Retinal pigment epithelial cell (primary cell): ENCODE data around the gene BGLAP.

Experiments used
- DNase-seq: peaks from one replicate; pipeline ENCODE4 v3.0.0-alpha.2; 2010; ENCODE audit warnings: low read depth
- H3K4me3 ChIP-seq: 2 replicates; pipeline ENCODE4 v1.5.1; 2011; ENCODE audit warnings: mild to moderate bottlenecking, low read length, control low read depth, moderate library complexity
- CTCF ChIP-seq: conservative IDR thresholded peaks from 2 replicates; pipeline ENCODE4 v1.5.1; 2011; ENCODE audit warnings: low read depth, low read length, control low read depth, inconsistent platforms

BGLAP gene

GRCh38 chr1:156283521-156283920 lies 41.5 kb downstream of the BGLAP start:
- no peak for TF ChIP-seq CTCF
- peak overlapping the region; percentile 81 for H3K4me3 ChIP-seq
- no peak for DNase-seq

GRCh38 chr1:156284112-156284511 lies 42.1 kb downstream of the BGLAP start, which contains the start of gene TMEM79:
TSS of gene TMEM79 (plus strand) at chr1:156284325. CDS start at chr1:156285227, 902 bp downstream.
- DNase-seq: no peak
- no peak for TF ChIP-seq CTCF
- peak within 1 kb of the TSS; percentile 81 for H3K4me3 ChIP-seq

- DNase-seq: no peak
- TF ChIP-seq CTCF: no peak
- H3K4me3 ChIP-seq: no peak overlapping the region
Measured at GRCh38 chr1:156284757-156285156, 42.8 kb downstream of the BGLAP start.

- no peak overlapping the region for H3K4me3 ChIP-seq
- no peak for DNase-seq
- no peak for TF ChIP-seq CTCF
Measured at GRCh38 chr1:156285437-156285836, 43.5 kb downstream of the BGLAP start.

- no peak for TF ChIP-seq CTCF
- H3K4me3 ChIP-seq: no peak overlapping the region
- DNase-seq: no peak
Measured at GRCh38 chr1:156286061-156286460, 44.1 kb downstream of the BGLAP start.

- DNase-seq: no peak
- no peak overlapping the region for H3K4me3 ChIP-seq
- no peak for TF ChIP-seq CTCF
Measured at GRCh38 chr1:156289857-156290256, 47.9 kb downstream of the BGLAP start.

GRCh38 chr1:156291226-156292061 lies 49.5 kb downstream of the BGLAP start:
- peak overlapping the region; percentile 61 for H3K4me3 ChIP-seq
- no peak for TF ChIP-seq CTCF
- DNase-seq: peak; percentile 42
